Medulla oblongata (tissue), 1 donor: ENCODE measurements around the gene STT3B.

Experiments used
- DNase-seq: peaks from one replicate; pipeline ENCODE4 v3.0.0-alpha.2; 2015; ENCODE audit errors: extremely low spot score

Gene STT3B

GRCh38 chr3:31648286-31648968 is 115.7 kb downstream of the STT3B start:
- DNase-seq, result no peak

- DNase-seq, result no peak
Observed at GRCh38 chr3:31652296-31652695, 119.6 kb downstream of the STT3B start.

- DNase-seq, result no peak
Observed at GRCh38 chr3:31653464-31653863, 120.7 kb downstream of the STT3B start.

GRCh38 chr3:31654998-31655397 is 122.3 kb downstream of the STT3B start:
- no peak for DNase-seq

- DNase-seq, result no peak
Observed at GRCh38 chr3:31659246-31659645, 126.5 kb downstream of the STT3B start.

GRCh38 chr3:31661286-31661685 is 128.6 kb downstream of the STT3B start:
- no peak for DNase-seq

- DNase-seq, result no peak
Observed at GRCh38 chr3:31661993-31662670, 129.4 kb downstream of the STT3B start.

- DNase-seq, result no peak
Observed at GRCh38 chr3:31664031-31664430, 131.3 kb downstream of the STT3B start.

- DNase-seq, result no peak
Observed at GRCh38 chr3:31667582-31667981, 134.9 kb downstream of the STT3B start.

- no peak for DNase-seq
Observed at GRCh38 chr3:31668242-31668641, 135.5 kb downstream of the STT3B start.

GRCh38 chr3:31670136-31670535 is 137.4 kb downstream of the STT3B start:
- DNase-seq, result peak; percentile 59

GRCh38 chr3:31670722-31671121 is 138.0 kb downstream of the STT3B start:
- DNase-seq, result no peak

- DNase-seq, result no peak
Observed at GRCh38 chr3:31671451-31671850, 138.7 kb downstream of the STT3B start.

- DNase-seq, result no peak
Observed at GRCh38 chr3:31671976-31672375, 139.3 kb downstream of the STT3B start.

GRCh38 chr3:31673950-31674349 is 141.2 kb downstream of the STT3B start:
- DNase-seq, result no peak

GRCh38 chr3:31676556-31676955 is 143.8 kb downstream of the STT3B start:
- DNase-seq, result no peak

- no peak for DNase-seq
Observed at GRCh38 chr3:31680072-31680870, 147.5 kb downstream of the STT3B start.
